Skeletal muscle satellite cell (primary cell): Measurements from ENCODE around the gene S100A9.

Experiments
- H3K27me3 ChIP-seq: 2 replicates; pipeline ENCODE4 v1.7.0; 2013; ENCODE audit warnings: low read length; ENCODE audit not compliant: control insufficient read depth, insufficient read depth
- H3K36me3 ChIP-seq: 2 replicates; pipeline ENCODE4 v1.7.0; 2013; ENCODE audit warnings: mild to moderate bottlenecking, control low read depth, low read length; ENCODE audit not compliant: insufficient read depth
- H3K4me1 ChIP-seq: 2 replicates; pipeline ENCODE4 v1.7.0; 2013; ENCODE audit warnings: low read length; ENCODE audit not compliant: control insufficient read depth, insufficient read depth
- H3K4me2 ChIP-seq: 2 replicates; pipeline ENCODE4 v1.7.0; 2013; ENCODE audit warnings: mild to moderate bottlenecking, low read length
- H3K4me3 ChIP-seq: 2 replicates; pipeline ENCODE4 v1.7.0; 2013; ENCODE audit warnings: low read length
- H3K9ac ChIP-seq: 2 replicates; pipeline ENCODE4 v1.7.0; 2013; ENCODE audit warnings: mild to moderate bottlenecking, low read depth, low read length, moderate library complexity
- H3K9me3 ChIP-seq: replicated peaks from 2 replicates; pipeline ENCODE4 v1.7.0; 2013; ENCODE audit warnings: mild to moderate bottlenecking, control low read depth, low read length

The S100A9 gene

DNA sequence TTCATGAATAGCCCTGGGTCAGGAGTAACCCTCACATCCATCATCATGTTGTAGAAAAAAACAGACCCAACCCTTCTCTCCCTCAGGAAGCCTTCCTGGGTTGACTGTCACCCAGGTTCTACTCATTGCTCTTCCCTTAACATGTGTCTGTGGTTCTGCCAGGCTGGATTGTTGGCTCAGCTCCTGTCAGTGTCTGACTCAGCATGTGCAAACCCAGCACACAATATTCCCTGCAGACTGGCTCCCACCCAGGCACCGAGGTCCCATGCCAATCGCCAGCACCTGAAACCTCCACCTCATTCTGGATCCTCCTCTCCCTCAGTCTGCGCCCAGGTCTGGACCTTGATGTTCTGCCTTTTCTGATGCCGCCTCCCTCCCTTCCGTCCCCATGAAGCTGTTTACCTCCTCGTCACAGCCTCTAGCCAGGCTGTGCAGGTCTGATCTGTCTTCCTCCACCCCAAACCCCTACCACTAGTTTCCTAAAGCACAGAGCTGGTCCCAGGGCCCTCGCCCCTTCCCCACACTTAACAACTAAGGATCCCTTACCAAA, 37.6 kb downstream of the S100A9 start:
- H3K4me3 ChIP-seq, result no peak overlapping the region
- no peak overlapping the region for H3K9ac ChIP-seq
- H3K27me3 ChIP-seq, result peaks cover 18% of the 10 kb centered on the region
- no peaks in the 10 kb centered on the region for H3K4me1 ChIP-seq
- no peak overlapping the region for H3K4me2 ChIP-seq
- H3K9me3 ChIP-seq, result no peaks in the 10 kb centered on the region
- no peaks in the 10 kb centered on the region for H3K36me3 ChIP-seq

DNA sequence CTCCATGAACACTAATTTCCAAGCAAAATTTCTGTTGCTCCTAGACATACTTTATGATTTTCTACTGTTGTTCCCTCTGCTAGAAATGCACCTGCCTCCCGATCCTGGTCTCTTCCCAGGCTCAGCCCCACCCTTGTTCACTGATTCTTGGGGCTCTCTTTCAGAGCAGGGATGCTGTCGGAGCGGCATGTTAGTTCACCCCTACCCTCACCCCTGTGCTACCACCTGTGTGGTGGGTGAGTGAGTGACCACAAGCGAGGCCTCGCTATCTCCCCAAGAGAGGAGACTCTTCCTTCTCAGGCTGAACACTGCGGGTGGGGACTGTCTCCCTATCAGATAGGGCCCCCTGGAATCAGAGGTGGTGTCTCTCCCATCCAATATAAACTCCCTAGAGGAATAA, 38.1 kb downstream of the S100A9 start:
- Histone ChIP-seq H3K36me3 (no peaks in the 10 kb centered on the region), H3K4me1 (no peaks in the 10 kb centered on the region), H3K4me2 (no peak overlapping the region), H3K4me3 (no peak overlapping the region), H3K9ac (no peak overlapping the region), H3K9me3 (no peaks in the 10 kb centered on the region), H3K27me3 (peaks cover 18% of the 10 kb centered on the region)

GRCh38 chr1:153396461-153396860, 38.8 kb downstream of the S100A9 start:
- Histone ChIP-seq H3K9me3 (no peaks in the 10 kb centered on the region), H3K4me2 (no peak overlapping the region), H3K4me1 (no peaks in the 10 kb centered on the region), H3K36me3 (no peaks in the 10 kb centered on the region), H3K27me3 (peaks cover 21% of the 10 kb centered on the region), H3K9ac (no peak overlapping the region), H3K4me3 (no peak overlapping the region)

DNA sequence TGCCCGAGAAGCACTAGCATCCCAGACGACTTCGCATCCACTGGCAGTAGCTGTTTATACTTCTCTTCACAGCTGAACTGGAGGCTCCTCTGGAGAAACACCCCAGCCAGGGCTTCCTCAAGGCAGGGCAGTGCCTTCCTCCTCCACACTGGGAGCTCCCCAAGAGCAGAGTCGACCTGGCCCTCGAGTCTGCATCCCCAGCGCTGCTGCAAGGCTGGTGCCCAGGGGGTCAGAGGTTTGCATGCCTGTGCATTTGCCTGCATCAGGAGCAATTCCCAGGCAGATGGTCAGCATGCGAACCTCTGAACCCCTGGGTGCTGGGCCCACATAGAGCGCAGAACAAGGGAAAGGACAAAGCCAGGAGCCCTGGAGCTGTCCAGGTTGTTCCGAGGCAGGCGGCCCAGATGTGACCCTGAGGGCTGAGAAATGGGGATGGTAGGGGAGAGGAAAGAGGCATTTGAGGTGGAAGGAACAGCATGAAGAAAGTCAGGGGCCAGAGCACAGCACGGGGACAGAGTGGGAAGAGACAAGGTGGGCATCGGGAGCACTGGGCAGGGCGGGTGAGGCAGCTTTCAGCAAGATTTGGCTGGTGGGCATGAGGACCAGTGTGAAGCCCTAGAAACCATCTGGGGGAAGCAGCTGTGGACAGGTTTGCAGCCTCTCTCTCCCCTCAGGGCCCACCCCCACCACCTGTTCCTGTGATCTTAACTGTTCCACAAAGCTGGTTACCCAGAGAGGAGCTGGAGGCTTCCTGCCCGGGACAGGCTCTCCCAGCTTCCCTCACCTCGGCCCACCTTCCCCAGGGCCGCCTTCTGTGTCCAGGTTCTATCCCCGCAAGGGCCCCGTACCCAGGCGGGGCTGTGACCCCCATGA, 39.6 kb downstream of the S100A9 start:
- no peaks in the 10 kb centered on the region for H3K4me1 ChIP-seq
- H3K27me3 ChIP-seq, result peaks cover 23% of the 10 kb centered on the region
- H3K9me3 ChIP-seq, result no peaks in the 10 kb centered on the region
- H3K4me3 ChIP-seq, result no peak overlapping the region
- no peak overlapping the region for H3K9ac ChIP-seq
- no peaks in the 10 kb centered on the region for H3K36me3 ChIP-seq
- H3K4me2 ChIP-seq, result no peak overlapping the region

DNA sequence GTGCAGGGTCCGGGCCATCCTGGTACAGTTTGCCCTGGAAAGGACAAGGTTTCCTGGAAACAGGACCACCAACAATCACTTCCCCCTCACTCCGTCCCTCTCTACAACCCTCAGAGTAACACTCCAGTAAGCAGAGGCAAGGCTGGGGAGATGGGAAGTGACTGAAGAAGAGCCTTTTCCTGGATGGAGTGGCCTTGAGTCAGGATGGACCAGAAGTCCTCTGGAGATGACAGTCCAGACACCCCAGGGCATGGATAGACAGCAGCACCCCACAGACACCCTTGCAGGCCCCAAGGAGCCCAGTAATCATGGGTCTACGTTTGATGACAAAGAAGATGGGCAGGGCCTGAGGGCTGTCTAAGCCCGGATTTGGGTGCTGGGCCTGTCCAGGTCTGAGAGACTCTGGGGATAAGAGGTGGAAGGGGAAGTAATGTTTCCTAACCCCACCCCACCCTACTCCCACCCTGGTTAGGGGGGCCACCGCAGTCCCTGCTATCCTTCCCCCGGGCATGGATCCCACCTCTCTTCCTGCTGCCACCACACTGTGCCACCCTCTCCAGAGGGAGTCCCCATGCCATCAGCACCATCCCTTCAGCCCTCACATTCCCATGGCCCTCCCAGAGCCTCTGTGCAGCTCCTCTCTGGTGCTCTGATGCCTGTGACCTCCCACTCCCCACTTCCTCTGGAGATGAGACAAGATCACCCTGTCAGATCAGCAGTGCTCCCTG, 40.4 kb downstream of the S100A9 start:
- Histone ChIP-seq H3K27me3 (peaks cover 25% of the 10 kb centered on the region), H3K9ac (no peak overlapping the region), H3K4me1 (no peaks in the 10 kb centered on the region), H3K4me3 (no peak overlapping the region), H3K9me3 (no peaks in the 10 kb centered on the region), H3K36me3 (no peaks in the 10 kb centered on the region), H3K4me2 (no peak overlapping the region)

- Histone ChIP-seq H3K4me2 (no peak overlapping the region), H3K36me3 (no peaks in the 10 kb centered on the region), H3K4me1 (no peaks in the 10 kb centered on the region), H3K4me3 (no peak overlapping the region), H3K9ac (no peak overlapping the region), H3K27me3 (peaks cover 25% of the 10 kb centered on the region), H3K9me3 (no peaks in the 10 kb centered on the region)
Measured at GRCh38 chr1:153399401-153400055, 41.9 kb downstream of the S100A9 start.

DNA sequence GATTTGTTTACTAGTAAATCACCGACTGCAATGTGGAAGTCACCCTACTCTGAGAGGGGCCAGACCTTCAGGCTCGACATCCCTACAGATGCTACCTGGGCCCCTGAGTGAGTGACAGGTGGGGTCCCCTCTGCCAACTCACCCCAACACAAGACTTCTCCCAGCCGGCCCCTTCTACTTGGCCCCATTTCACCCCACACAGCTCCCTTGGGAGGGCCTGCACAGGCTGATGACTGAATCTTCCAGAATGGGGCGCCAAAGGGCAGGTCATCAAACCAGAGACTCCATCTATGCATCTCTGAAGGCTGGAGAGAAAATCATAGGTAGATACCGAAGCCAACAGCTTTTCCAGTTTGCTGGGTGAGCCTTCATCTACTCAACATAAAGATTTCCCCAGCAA, 42.6 kb downstream of the S100A9 start:
- Histone ChIP-seq H3K27me3 (peaks cover 25% of the 10 kb centered on the region), H3K4me2 (no peak overlapping the region)

GRCh38 chr1:153401461-153401860, 43.8 kb downstream of the S100A9 start:
- no peak overlapping the region for H3K4me3 ChIP-seq
- H3K36me3 ChIP-seq, result no peaks in the 10 kb centered on the region
- no peak overlapping the region for H3K9ac ChIP-seq
- no peak overlapping the region for H3K4me2 ChIP-seq
- H3K9me3 ChIP-seq, result no peaks in the 10 kb centered on the region
- no peaks in the 10 kb centered on the region for H3K4me1 ChIP-seq
- H3K27me3 ChIP-seq, result peaks cover 19% of the 10 kb centered on the region

More for the DNA sequence above, 42.6 kb downstream of the S100A9 start:
- Histone ChIP-seq H3K9ac (no peak overlapping the region), H3K4me1 (no peaks in the 10 kb centered on the region), H3K4me3 (no peak overlapping the region), H3K36me3 (no peaks in the 10 kb centered on the region), H3K9me3 (no peaks in the 10 kb centered on the region)

DNA sequence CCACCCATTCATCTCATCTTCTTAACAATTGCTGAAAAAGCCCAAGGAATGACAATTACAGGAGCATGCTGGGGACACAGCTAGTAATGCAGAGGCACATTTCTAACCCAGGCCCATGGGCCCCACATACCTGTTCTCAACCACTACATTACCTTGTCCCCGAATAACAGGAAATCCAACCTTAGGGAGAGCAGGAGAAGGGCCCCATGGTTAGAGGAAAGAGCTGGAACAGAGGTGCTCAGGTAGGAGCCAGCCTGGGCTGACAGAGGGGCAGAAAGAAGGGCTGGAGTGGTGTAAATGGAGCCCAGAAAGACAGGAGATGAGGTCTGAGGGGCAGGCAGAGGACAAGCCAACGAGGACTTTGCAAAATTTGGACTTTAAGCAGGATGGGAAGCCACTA, 44.6 kb downstream of the S100A9 start:
- Histone ChIP-seq H3K27me3 (peaks cover 19% of the 10 kb centered on the region), H3K4me3 (no peak overlapping the region), H3K9me3 (no peaks in the 10 kb centered on the region), H3K4me1 (no peaks in the 10 kb centered on the region), H3K36me3 (no peaks in the 10 kb centered on the region), H3K9ac (no peak overlapping the region), H3K4me2 (no peak overlapping the region)

DNA sequence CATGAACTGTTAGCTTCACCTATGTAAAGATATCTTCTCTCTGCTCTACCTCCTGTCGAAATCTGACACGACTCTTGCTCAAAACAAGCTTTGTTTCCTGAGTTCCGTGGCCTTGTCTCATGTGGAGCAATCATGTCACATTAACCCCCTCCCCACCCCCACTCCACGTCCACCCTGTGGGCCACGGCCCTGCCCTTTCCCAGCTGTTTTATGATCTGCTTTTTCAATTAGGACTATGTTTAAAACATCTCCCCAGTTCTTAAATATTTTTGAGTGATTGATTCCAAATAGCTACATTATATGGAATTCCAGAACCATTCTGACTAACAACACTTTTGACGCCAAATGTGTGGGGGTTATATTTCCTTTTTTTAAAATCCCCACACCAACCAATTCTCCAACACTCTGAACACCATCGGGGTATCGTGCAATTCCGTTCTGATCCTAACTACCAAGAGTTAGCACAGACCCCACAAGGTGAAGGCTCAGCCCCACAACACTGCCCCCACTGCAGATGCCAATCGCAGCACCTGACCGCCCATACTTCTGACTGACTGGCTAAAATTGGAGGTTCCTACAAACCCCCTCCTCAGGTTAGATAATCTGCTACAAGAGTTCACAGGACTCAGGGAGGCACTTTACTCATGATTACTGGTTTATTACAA, 45.9 kb downstream of the S100A9 start:
- Histone ChIP-seq H3K4me2 (no peak overlapping the region), H3K4me3 (no peak overlapping the region), H3K27me3 (peaks cover 16% of the 10 kb centered on the region), H3K9ac (no peak overlapping the region), H3K36me3 (no peaks in the 10 kb centered on the region), H3K4me1 (no peaks in the 10 kb centered on the region), H3K9me3 (no peaks in the 10 kb centered on the region)

DNA sequence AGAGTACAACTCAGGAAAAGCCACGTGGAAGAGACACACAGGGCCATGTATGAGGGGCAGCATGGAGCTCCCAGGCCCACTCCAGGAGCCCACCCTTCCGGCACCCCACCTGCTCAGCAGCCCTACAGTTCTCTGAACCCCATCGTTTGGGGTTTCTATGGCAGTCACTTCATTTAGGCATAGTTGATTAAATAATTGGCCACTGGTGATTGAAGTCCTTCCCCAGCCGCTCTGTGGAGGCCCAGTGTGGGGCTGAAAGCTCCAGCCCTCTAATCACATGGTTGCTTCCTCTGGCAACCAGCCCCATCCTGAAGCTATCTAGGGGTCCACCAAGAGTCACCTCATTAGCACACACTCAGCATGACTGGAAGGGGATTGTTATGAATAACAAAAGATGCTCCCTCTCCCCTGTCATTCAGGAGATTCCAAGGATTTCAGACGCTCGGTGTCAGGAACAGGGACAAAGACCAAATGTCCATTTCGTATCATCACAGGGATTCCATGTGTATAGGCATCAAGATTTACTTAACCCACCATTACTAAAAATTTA, 46.5 kb downstream of the S100A9 start:
- no peaks in the 10 kb centered on the region for H3K4me1 ChIP-seq

More for the DNA sequence above, 46.5 kb downstream of the S100A9 start:
- H3K27me3 ChIP-seq, result peaks cover 13% of the 10 kb centered on the region
- no peaks in the 10 kb centered on the region for H3K9me3 ChIP-seq
- H3K9ac ChIP-seq, result no peak overlapping the region
- no peak overlapping the region for H3K4me2 ChIP-seq
- H3K4me3 ChIP-seq, result no peak overlapping the region
- H3K36me3 ChIP-seq, result no peaks in the 10 kb centered on the region
